Measurements from ENCODE around the gene TUBB1.

TUBB1 gene

GRCh38 chr20:59032713-59033059 lies 13.5 kb downstream of the TUBB1 start:
- Histone ChIP-seq H3K27ac (peak overlapping the region; percentile 56), H3K36me3 (ENCODE audit: insufficient read depth) (peaks cover 38% of the 10 kb centered on the region; the same call in 1 of the 2 replicates), H3K27me3 (ENCODE audit: insufficient read depth, low read depth) (no peaks in the 10 kb centered on the region), H2AFZ (ENCODE audit: low read depth) (peak overlapping the region; percentile 57), H3K4me2 (peak overlapping the region; percentile 78), H3K4me3 (IDR thresholded peaks at IDR 0.05; ENCODE audit: insufficient read depth, low read depth, low read length) (no peak overlapping the region), H3K9ac (peak overlapping the region; percentile 85), H3K4me1 (ENCODE audit: low read depth, poor library complexity, severe bottlenecking) (peaks cover 55% of the 10 kb centered on the region), H4K20me1 (ENCODE audit: insufficient read depth) (no peaks in the 10 kb centered on the region), H3K79me2 (ENCODE audit: insufficient read depth, low read depth) (peaks cover 56% of the 10 kb centered on the region)
- TF ChIP-seq, protein P1, sequence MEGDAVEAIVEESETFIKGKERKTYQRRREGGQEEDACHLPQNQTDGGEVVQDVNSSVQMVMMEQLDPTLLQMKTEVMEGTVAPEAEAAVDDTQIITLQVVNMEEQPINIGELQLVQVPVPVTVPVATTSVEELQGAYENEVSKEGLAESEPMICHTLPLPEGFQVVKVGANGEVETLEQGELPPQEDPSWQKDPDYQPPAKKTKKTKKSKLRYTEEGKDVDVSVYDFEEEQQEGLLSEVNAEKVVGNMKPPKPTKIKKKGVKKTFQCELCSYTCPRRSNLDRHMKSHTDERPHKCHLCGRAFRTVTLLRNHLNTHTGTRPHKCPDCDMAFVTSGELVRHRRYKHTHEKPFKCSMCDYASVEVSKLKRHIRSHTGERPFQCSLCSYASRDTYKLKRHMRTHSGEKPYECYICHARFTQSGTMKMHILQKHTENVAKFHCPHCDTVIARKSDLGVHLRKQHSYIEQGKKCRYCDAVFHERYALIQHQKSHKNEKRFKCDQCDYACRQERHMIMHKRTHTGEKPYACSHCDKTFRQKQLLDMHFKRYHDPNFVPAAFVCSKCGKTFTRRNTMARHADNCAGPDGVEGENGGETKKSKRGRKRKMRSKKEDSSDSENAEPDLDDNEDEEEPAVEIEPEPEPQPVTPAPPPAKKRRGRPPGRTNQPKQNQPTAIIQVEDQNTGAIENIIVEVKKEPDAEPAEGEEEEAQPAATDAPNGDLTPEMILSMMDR (conservative IDR thresholded peaks at IDR 0.05; ENCODE audit: low read depth, low read length): peak; percentile 26; the same call in 1 of the 2 replicates

DNA sequence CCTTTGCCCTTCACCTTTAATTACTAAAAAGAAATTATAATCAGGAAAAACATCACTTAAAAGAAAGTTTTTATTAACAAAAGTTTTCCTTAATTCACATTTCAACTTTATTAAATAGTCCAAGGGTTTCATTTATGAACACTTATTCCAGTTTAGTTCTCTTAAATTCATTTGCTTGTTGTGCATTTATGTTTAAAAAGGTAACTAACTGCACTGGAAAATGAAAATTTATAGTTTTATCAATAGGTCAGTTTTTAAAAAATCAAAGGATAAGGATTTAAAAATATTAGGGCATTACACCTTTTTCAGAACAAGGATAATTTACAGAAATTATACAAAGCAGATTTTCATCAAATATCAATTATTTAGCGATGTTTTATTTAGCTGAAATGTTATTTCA lies 13.9 kb downstream of the TUBB1 start:
- H3K27me3 ChIP-seq (ENCODE audit: insufficient read depth, low read depth): no peaks in the 10 kb centered on the region
- peaks cover 51% of the 10 kb centered on the region for H3K4me1 ChIP-seq (ENCODE audit: low read depth, poor library complexity, severe bottlenecking)
- no peak overlapping the region for H3K4me3 ChIP-seq (IDR thresholded peaks at IDR 0.05; ENCODE audit: insufficient read depth, low read depth, low read length)
- no peaks in the 10 kb centered on the region for H4K20me1 ChIP-seq (ENCODE audit: insufficient read depth)
- H3K4me2 ChIP-seq: peak overlapping the region; percentile 78
- H3K79me2 ChIP-seq (ENCODE audit: insufficient read depth, low read depth): peaks cover 56% of the 10 kb centered on the region
- peak overlapping the region; percentile 56 for H3K27ac ChIP-seq
- H3K9ac ChIP-seq: peak overlapping the region; percentile 85
- H2AFZ ChIP-seq (ENCODE audit: low read depth): no peak overlapping the region
- TF ChIP-seq, protein P1 (conservative IDR thresholded peaks at IDR 0.05; ENCODE audit: low read depth, low read length): 0 out of 2 replicates have a peak, but pooled peaks have one; percentile 10
- peaks cover 41% of the 10 kb centered on the region; the same call in 1 of the 2 replicates for H3K36me3 ChIP-seq (ENCODE audit: insufficient read depth)

- no peak overlapping the region for H3K27ac ChIP-seq
- peaks cover 47% of the 10 kb centered on the region for H3K4me1 ChIP-seq (ENCODE audit: low read depth, poor library complexity, severe bottlenecking)
- no peak overlapping the region for H3K4me3 ChIP-seq (IDR thresholded peaks at IDR 0.05; ENCODE audit: insufficient read depth, low read depth, low read length)
- H3K9ac ChIP-seq: no peak overlapping the region
- H3K4me2 ChIP-seq: peak overlapping the region; percentile 78; the same call in 1 of the 2 replicates
- H3K79me2 ChIP-seq (ENCODE audit: insufficient read depth, low read depth): peaks cover 56% of the 10 kb centered on the region
- peaks cover 39% of the 10 kb centered on the region; the same call in 1 of the 2 replicates for H3K36me3 ChIP-seq (ENCODE audit: insufficient read depth)
- H3K27me3 ChIP-seq (ENCODE audit: insufficient read depth, low read depth): no peaks in the 10 kb centered on the region
- H4K20me1 ChIP-seq (ENCODE audit: insufficient read depth): no peaks in the 10 kb centered on the region
- TF ChIP-seq, protein P1 (conservative IDR thresholded peaks at IDR 0.05; ENCODE audit: low read depth, low read length): no peak
- no peak overlapping the region for H2AFZ ChIP-seq (ENCODE audit: low read depth)
Measured at GRCh38 chr20:59033616-59034165, 14.5 kb downstream of the TUBB1 start.

GRCh38 chr20:59035381-59035780 lies 16.2 kb downstream of the TUBB1 start:
- Histone ChIP-seq H3K27ac (no peak overlapping the region), H3K4me1 (ENCODE audit: low read depth, poor library complexity, severe bottlenecking) (peaks cover 46% of the 10 kb centered on the region), H3K79me2 (ENCODE audit: insufficient read depth, low read depth) (peaks cover 56% of the 10 kb centered on the region), H3K4me3 (IDR thresholded peaks at IDR 0.05; ENCODE audit: insufficient read depth, low read depth, low read length) (no peak overlapping the region), H3K4me2 (no peak overlapping the region), H2AFZ (ENCODE audit: low read depth) (no peak overlapping the region), H3K9ac (no peak overlapping the region), H3K27me3 (ENCODE audit: insufficient read depth, low read depth) (no peaks in the 10 kb centered on the region), H4K20me1 (ENCODE audit: insufficient read depth) (no peaks in the 10 kb centered on the region), H3K36me3 (ENCODE audit: insufficient read depth) (peaks cover 29% of the 10 kb centered on the region; the same call in 1 of the 2 replicates)
- TF ChIP-seq, protein P1 (conservative IDR thresholded peaks at IDR 0.05; ENCODE audit: low read depth, low read length): no peak
